Measurements from ENCODE around the gene CORO2B.

The CORO2B gene

GRCh38 chr15:68578980-68579935 is at the start of gene CORO2B:
Gene CORO2B, plus strand, starts transcription at chr15:68578993. Its CDS starts 270 bp downstream, at chr15:68579263.
- FAIRE-seq, result no peak

- no peak for FAIRE-seq
Measured at GRCh38 chr15:68531387-68532179, 47.2 kb upstream of the CORO2B start.

GRCh38 chr15:68536331-68537095 is 42.3 kb upstream of the CORO2B start:
- FAIRE-seq, result no peak

DNA sequence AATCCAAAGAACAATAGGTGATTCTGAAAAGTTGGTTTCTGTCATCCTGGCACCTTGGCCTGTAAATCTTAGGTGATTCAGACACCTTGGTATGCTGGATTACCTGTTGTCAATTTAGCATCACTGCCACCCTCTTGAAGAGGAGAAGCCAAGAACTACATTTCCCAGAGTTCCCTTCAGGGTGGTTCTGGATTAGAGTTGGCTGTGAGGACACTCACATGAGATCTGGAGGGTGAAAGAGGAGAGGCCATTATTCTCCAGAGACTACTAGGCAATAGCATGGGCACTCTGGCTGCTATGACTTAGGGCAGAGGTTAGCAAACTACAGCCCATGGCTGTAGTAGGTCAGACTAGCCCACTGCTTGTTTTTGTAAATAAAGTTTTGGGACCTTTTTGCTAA is 41.7 kb upstream of the CORO2B start:
- no peak for FAIRE-seq

DNA sequence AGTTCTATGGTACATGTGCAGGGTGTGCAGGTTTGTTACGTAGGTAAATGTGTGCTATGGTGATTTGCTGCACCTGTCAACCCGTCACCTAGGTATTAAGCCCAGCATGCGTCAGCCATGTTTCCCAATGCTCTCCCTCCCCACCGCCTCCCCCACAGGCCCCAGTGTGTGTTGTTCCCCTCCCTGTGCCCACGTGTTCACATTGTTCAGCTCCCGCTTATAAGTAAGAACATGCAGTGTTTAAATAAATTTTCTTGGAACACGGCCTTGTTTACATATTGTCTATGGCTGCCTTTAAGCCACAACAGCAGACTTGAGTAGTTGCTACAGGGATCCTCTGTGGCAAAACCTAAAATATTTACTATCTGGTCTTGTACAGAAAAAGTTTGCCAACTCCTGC is 41.3 kb upstream of the CORO2B start:
- no peak for FAIRE-seq

- no peak for FAIRE-seq
Measured at GRCh38 chr15:68538311-68538710, 40.5 kb upstream of the CORO2B start.

DNA sequence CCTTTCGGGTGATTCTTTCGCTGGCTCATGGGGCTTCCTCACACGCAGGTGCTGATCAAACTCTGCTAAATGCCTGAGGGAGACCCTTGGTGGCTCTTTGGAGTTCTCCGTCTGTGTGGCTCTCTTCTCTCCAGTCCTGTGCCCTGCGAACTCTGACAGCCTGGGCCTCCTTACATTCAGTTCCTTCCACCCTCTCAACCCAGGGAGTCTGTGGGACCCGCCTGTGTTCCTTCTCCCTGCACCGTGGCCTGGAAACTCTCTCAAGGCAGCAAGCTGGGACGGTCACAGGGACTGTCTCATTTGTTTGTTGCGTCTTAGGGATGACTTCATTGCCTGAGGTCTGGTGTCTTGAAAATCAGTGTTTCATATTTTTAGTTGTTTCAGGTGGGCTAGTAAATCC is 37.0 kb upstream of the CORO2B start:
- no peak for FAIRE-seq

GRCh38 chr15:68542348-68542747 is 36.4 kb upstream of the CORO2B start:
- FAIRE-seq, result no peak

GRCh38 chr15:68542771-68543164 is 36.0 kb upstream of the CORO2B start:
- FAIRE-seq, result no peak

- no peak for FAIRE-seq
Measured at GRCh38 chr15:68543165-68544008, 35.4 kb upstream of the CORO2B start.

- no peak for FAIRE-seq
Measured at GRCh38 chr15:68546318-68546717, 32.5 kb upstream of the CORO2B start.

GRCh38 chr15:68548364-68548763 is 30.4 kb upstream of the CORO2B start:
- no peak for FAIRE-seq

- no peak for FAIRE-seq
Measured at GRCh38 chr15:68550004-68550403, 28.8 kb upstream of the CORO2B start.

- no peak for FAIRE-seq
Measured at GRCh38 chr15:68550498-68551295, 28.1 kb upstream of the CORO2B start.

DNA sequence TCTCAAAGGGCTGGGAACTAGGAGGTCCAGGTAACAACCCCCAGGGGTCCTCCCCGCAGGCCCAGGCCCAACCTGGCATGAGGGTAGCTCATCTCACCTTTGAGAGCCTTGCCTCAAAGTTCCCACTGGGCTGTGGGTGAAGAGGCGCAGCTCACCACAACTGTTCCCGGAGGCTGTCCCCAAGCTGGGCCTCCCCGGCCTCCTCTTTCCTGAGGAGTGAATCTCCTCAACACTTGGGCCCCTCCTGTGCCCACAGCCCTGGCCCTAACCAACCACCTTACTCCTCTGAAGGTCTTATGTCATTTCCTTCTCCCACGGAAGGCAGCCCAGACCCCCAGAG is 27.5 kb upstream of the CORO2B start:
- no peak for FAIRE-seq

DNA sequence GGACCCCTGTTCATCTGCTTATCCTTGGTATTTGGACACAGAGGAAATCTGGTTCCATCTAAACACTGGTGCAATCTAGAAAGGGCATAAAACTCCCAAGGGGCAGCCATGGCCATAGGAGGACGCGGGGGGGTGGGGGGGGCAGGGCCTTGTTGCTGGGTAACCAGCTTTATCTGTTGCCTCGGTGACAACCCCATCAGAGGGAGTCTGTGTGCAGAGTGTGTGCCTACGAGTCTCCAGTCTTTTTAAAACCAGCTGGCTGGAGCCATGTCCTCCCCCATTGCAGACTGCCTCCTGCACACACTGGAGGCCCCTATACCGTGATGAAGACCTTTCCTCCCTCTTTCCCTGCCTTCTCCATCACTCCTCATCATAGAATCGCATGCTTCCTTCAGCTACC is 26.4 kb upstream of the CORO2B start:
- FAIRE-seq, result no peak

DNA sequence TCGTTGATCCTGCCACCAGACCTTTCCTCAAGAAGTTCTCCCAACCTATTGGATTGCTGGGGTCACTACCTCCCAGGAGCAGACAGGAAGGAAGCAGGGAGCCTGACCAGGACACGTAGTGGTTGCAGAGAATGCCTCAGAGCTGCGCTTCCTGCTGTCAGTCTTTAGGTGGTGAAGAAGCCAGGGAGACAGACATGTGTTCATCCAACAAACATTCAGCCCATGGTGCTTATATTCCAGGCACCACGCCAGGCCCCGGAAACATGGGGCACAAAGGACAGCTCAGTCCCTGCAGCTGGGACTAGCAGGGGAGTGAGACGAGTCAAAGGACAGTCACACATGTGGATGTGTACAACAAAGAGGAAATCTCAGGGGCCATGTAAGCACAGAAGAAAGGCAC is 26.0 kb upstream of the CORO2B start:
- FAIRE-seq, result no peak

DNA sequence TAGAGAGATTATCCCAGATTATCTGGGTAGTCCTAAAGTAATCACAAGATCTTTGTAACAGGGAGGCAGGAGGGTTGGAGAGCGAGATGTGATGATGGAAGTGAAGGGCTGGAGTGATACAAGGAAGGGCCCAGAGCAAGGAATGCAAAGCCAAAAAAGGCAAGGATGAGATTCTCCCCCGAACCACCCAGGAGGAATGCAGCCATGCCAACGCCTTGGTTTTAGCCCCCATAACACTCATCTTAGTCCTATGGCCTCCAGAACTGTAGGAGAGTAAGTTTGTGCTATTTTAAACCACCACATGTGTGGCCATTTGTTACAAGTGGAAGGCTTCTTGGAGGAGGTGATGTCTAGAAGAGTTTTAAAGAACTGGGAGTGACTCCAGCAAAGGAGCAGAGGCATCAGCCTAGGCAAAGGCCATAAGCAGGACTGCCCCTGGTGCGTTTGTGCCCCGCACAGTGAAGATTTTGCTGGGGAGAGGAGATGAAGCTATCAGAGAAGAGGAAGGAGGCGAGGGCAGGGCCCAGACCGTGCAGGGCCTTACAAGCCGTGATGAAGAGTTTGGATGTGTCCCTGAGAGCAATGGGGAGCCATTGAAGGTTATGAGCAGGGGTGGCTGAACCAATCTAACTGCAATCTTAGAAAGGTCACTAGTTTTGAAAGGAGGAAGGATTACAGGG is 25.3 kb upstream of the CORO2B start:
- no peak for FAIRE-seq

DNA sequence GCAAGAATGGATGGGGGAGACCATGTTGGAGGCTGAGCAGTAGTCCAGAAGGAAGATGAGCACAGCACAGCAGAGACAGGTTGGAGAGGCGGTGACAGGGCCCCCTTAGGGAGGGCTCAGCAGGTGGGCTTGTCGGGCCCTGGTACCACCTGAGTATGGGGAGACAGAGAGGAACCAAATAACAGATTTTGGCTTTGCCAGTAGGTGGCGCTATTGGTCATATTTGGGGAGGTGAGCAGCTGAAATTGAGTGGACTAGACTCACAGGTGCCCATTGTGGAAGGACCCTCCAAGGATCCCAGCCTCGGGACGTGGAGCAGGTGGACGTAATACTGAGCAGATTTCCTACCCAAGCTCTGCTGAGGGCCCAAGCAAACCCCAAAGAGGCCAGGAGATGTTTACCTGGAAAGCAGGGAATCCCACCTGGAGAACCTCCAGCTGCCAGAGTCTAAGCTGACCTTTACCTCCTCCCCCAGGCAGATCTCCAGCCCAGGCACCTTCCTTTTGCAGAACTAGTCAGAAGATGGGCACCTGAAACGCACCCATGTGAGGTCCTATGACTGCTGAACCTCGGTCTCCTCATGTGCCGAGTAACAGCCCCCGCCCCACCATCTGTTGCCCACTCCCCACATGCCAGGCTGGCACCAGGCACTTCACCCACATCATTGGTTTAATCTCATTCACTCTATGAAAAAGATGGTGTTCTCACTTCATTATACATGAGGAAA is 24.6 kb upstream of the CORO2B start:
- no peak for FAIRE-seq
